H9 (cell line): Measurements from ENCODE around the gene MUC4. TPM values are rescaled to one million over a fixed set of nuclear protein-coding genes. Genes with fewer than 3 reads are reported as not detected.

Source experiments
- DNase-seq: peaks from one replicate; pipeline ENCODE4 v3.0.0-alpha.2; 2017
- H2AFZ ChIP-seq: one replicate; pipeline ENCODE4 v1.6.1; 2013; ENCODE audit warnings: mild to moderate bottlenecking, low read length, control low read depth, moderate library complexity
- H2AK5ac ChIP-seq: 2 replicates; pipeline ENCODE4 v1.6.1; 2013; ENCODE audit warnings: low read length, control low read depth, mixed read lengths; ENCODE audit not compliant: insufficient read length
- H2BK120ac ChIP-seq: one replicate; pipeline ENCODE4 v1.6.1; 2013; ENCODE audit warnings: low read depth, mild to moderate bottlenecking, low read length, control low read depth, inconsistent platforms; ENCODE audit not compliant: poor library complexity, severe bottlenecking
- H2BK12ac ChIP-seq: 2 replicates; pipeline ENCODE4 v1.6.1; 2013; ENCODE audit warnings: low read length, control low read depth, mixed read lengths, low read depth; ENCODE audit not compliant: insufficient read length
- H2BK15ac ChIP-seq: 2 replicates; pipeline ENCODE4 v1.6.1; 2013; ENCODE audit warnings: low read depth, low read length, control low read depth
- H2BK20ac ChIP-seq: one replicate; pipeline ENCODE4 v1.6.1; 2013; ENCODE audit warnings: low read depth, mild to moderate bottlenecking, low read length, control low read depth, inconsistent platforms; ENCODE audit not compliant: poor library complexity, severe bottlenecking
- H2BK5ac ChIP-seq: 2 replicates; pipeline ENCODE4 v1.6.1; 2013; ENCODE audit warnings: low read length, control low read depth, mixed read lengths; ENCODE audit not compliant: insufficient read length
- H3K14ac ChIP-seq: 2 replicates; pipeline ENCODE4 v1.6.1; 2013; ENCODE audit warnings: low read length, control low read depth; ENCODE audit not compliant: insufficient read depth
- H3K18ac ChIP-seq: 2 replicates; pipeline ENCODE4 v1.6.1; 2013; ENCODE audit warnings: low read depth, mild to moderate bottlenecking, mixed read lengths, low read length, control low read depth; ENCODE audit not compliant: insufficient read length
- H3K23ac ChIP-seq: 2 replicates; pipeline ENCODE4 v1.6.1; 2013; ENCODE audit warnings: low read length, control low read depth, mixed read lengths, low read depth; ENCODE audit not compliant: insufficient read length
- H3K23me2 ChIP-seq: 2 replicates; pipeline ENCODE4 v1.6.1; 2013; ENCODE audit warnings: low read depth, mild to moderate bottlenecking, mixed read lengths, low read length, control low read depth; ENCODE audit not compliant: insufficient read length, poor library complexity, severe bottlenecking
- H3K27ac ChIP-seq: 2 replicates; pipeline ENCODE4 v1.5.1; 2013; ENCODE audit warnings: low read length, control low read depth, mixed read lengths, low read depth; ENCODE audit not compliant: insufficient read length
- H3K27me3 ChIP-seq: 2 replicates; pipeline ENCODE4 v1.6.1; 2013; ENCODE audit warnings: low read length, control low read depth, inconsistent platforms; ENCODE audit not compliant: insufficient read depth
- H3K4ac ChIP-seq: 2 replicates; pipeline ENCODE4 v1.6.1; 2013; ENCODE audit warnings: low read depth, mild to moderate bottlenecking, control low read depth, inconsistent platforms, low read length, moderate library complexity
- H3K4me1 ChIP-seq: 2 replicates; pipeline ENCODE4 v1.6.1; 2013; ENCODE audit warnings: low read length, control low read depth, inconsistent platforms; ENCODE audit not compliant: insufficient read depth
- H3K4me2 ChIP-seq: 2 replicates; pipeline ENCODE4 v1.6.1; 2013; ENCODE audit warnings: low read length, control low read depth, mixed read lengths; ENCODE audit not compliant: insufficient read length, insufficient read depth
- H3K56ac ChIP-seq: 2 replicates; pipeline ENCODE4 v1.6.1; 2013; ENCODE audit warnings: low read depth, mild to moderate bottlenecking, mixed read lengths, low read length, control low read depth; ENCODE audit not compliant: insufficient read length
- H3K79me1 ChIP-seq: 2 replicates; pipeline ENCODE4 v1.6.1; 2013; ENCODE audit warnings: low read depth, mild to moderate bottlenecking, moderate library complexity, low read length, control low read depth, inconsistent platforms; ENCODE audit not compliant: insufficient read depth, poor library complexity, severe bottlenecking
- H3K79me2 ChIP-seq: 2 replicates; pipeline ENCODE4 v1.6.1; 2013; ENCODE audit warnings: low read length, control low read depth, inconsistent platforms; ENCODE audit not compliant: insufficient read depth
- H3K9ac ChIP-seq: 2 replicates; pipeline ENCODE4 v1.6.1; 2013; ENCODE audit warnings: low read length, control low read depth, mixed read lengths; ENCODE audit not compliant: insufficient read length; ENCODE audit errors: extremely low read depth
- H3K9me3 ChIP-seq: one replicate; pipeline ENCODE4 v1.6.1; 2013; ENCODE audit warnings: low read depth, low read length, inconsistent platforms; ENCODE audit not compliant: control insufficient read depth
- H3T11ph ChIP-seq: one replicate; pipeline ENCODE4 v1.6.1; 2013; ENCODE audit warnings: mild to moderate bottlenecking, low read length, control low read depth, inconsistent platforms
- H4K20me1 ChIP-seq: one replicate; pipeline ENCODE4 v1.6.1; 2013; ENCODE audit not compliant: control insufficient read depth, insufficient read length, insufficient read depth
- H4K5ac ChIP-seq: 2 replicates; pipeline ENCODE4 v1.6.1; 2013; ENCODE audit warnings: low read depth, mild to moderate bottlenecking, mixed read lengths, low read length, control low read depth; ENCODE audit not compliant: insufficient read length
- H4K8ac ChIP-seq: replicated peaks from 2 replicates; pipeline ENCODE4 v1.6.1; 2013; ENCODE audit warnings: low read length, control low read depth, mixed read lengths, low read depth; ENCODE audit not compliant: insufficient read length
- H4K91ac ChIP-seq: 2 replicates; pipeline ENCODE4 v1.6.1; 2013; ENCODE audit warnings: low read depth, mild to moderate bottlenecking, moderate library complexity, mixed read lengths, low read length, control low read depth; ENCODE audit not compliant: insufficient read length
- H3K27ac Mint-ChIP-seq, 3 experiments: 2 replicates in 2 of 3; 3 replicates in 1 of 3; pipeline ENCODE4 v1.8.0; 2020 to 2021; ENCODE audit warnings: mixed read lengths in 3 of 3, mild to moderate bottlenecking in 1 of 3, moderate library complexity in 1 of 3
- H3K27me3 Mint-ChIP-seq: 2 replicates; pipeline ENCODE4 v1.8.0; 2021; ENCODE audit warnings: low read depth, mild to moderate bottlenecking, moderate library complexity, mixed read lengths
- H3K36me3 Mint-ChIP-seq, 3 experiments: 2 replicates in 2 of 3; 3 replicates in 1 of 3; pipeline ENCODE4 v1.8.0; 2020 to 2021; ENCODE audit warnings: low read depth in 3 of 3, mixed read lengths in 3 of 3; ENCODE audit not compliant: insufficient read depth in 1 of 3
- H3K4me1 Mint-ChIP-seq, 2 experiments: 2 replicates each; pipeline ENCODE4 v1.8.0; 2020; ENCODE audit warnings: mixed read lengths in 2 of 2
- H3K4me3 Mint-ChIP-seq, 2 experiments: 2 replicates in 1 of 2; 3 replicates in 1 of 2; pipeline ENCODE4 v1.8.0; 2020 to 2021; ENCODE audit warnings: mild to moderate bottlenecking in 2 of 2, mixed read lengths in 2 of 2, moderate library complexity in 1 of 2
- H3K9me3 Mint-ChIP-seq, 2 experiments: 2 replicates in 1 of 2; 3 replicates in 1 of 2; pipeline ENCODE4 v1.8.0; 2020; ENCODE audit warnings: mild to moderate bottlenecking in 2 of 2, mixed read lengths in 2 of 2, moderate library complexity in 1 of 2
- CTCF ChIP-seq: fragments of 200-600 bp; sonication (generic); conservative IDR thresholded peaks from 3 replicates; pipeline ENCODE4 v1.8.0; 2021; ENCODE audit warnings: antibody characterized with exemption, mild to moderate bottlenecking
- WGBS: extraction: QIAGEN DNeasy Blood & Tissue Kit; methylation state at CpG from one replicate; pipeline ENCODE4 v1.1.7; 2013; ENCODE audit warnings: missing lambda C conversion rate, low lambda C conversion rate, mixed read lengths; ENCODE audit not compliant: insufficient read length; ENCODE audit errors: extremely low coverage; 5-methylcytosine and 5-hydroxymethylcytosine counted together
- total RNA-seq: library from RNA; stranded (reverse); gene quantifications from 2 replicates; pipeline ENCODE4 v1.2.1, GENCODE V29; 2021

MUC4 gene
- total RNA-seq, 1 experiment from 2014 or later = 1.2 TPM

GRCh38 chr3:195754906-195755305 lies 56.8 kb downstream of the MUC4 start:
- Histone ChIP-seq H3K14ac (no peak overlapping the region), H2BK15ac (no peak overlapping the region), H3K27me3 (no peaks in the 10 kb centered on the region), H2BK12ac (no peak overlapping the region), H3K56ac (no peak overlapping the region), H3K4me2 (no peak overlapping the region), H2BK5ac (no peak overlapping the region), H4K91ac (no peak overlapping the region), H4K5ac (no peak overlapping the region), H3K4ac (no peak overlapping the region), H3K23ac (no peak overlapping the region), H2AFZ (no peak overlapping the region), H4K20me1 (no peaks in the 10 kb centered on the region), H3K18ac (no peak overlapping the region), H3K79me1 (no peaks in the 10 kb centered on the region), H4K8ac (no peak overlapping the region), H3T11ph (no peak overlapping the region), H3K9ac (no peak overlapping the region), H3K23me2 (no peaks in the 10 kb centered on the region), H2BK20ac (no peak overlapping the region), H3K27ac (no peak overlapping the region), H3K9me3 (no peaks in the 10 kb centered on the region), H3K79me2 (no peaks in the 10 kb centered on the region), H2BK120ac (no peak overlapping the region), H2AK5ac (no peak overlapping the region), H3K4me1 (peaks cover 3% of the 10 kb centered on the region; the same call in 1 of the 2 replicates)
- Mint-ChIP-seq H3K27me3 (peaks cover 2% of the 10 kb centered on the region), H3K27ac (peak overlapping the region in 1 of 3 experiments; percentile 28; a peak in 1 of 7 replicates), H3K36me3 (no peaks in the 10 kb centered on the region), H3K9me3 (no peaks in the 10 kb centered on the region; a peak in 1 of 5 replicates), H3K4me1 (peaks cover 11 to 31% of the 10 kb centered on the region in 2 experiments), H3K4me3 (no peak overlapping the region)
- no peak for DNase-seq
- WGBS = no CpG with 5 or more reads among the region's 7 CpGs
- no peak for TF ChIP-seq CTCF
